Neural progenitor cell (in vitro differentiated cells): ENCODE results near the gene SLC24A4. TPM values are rescaled to one million over a fixed set of nuclear protein-coding genes. Genes with fewer than 3 reads are reported as not detected.

ENCODE experiments used
- DNase-seq: peaks from one replicate; pipeline ENCODE4 v3.0.0-alpha.2; 2016; ENCODE audit warnings: low spot score
- H2AFZ ChIP-seq: fragments of 200-600 bp; sonication (generic); replicated peaks from 2 replicates; pipeline ENCODE4 v1.6.1; 2016; ENCODE audit warnings: antibody characterized with exemption
- H3F3A ChIP-seq: fragments of 200-600 bp; sonication (generic); 2 replicates; pipeline ENCODE4 v1.6.1; 2016; ENCODE audit warnings: antibody characterized with exemption, low read depth
- H3K27ac ChIP-seq: fragments of 200-600 bp; sonication (generic); 2 replicates; pipeline ENCODE4 v1.5.1; 2016; ENCODE audit warnings: mild to moderate bottlenecking
- H3K27me3 ChIP-seq: fragments of 200-600 bp; sonication (generic); 2 replicates; pipeline ENCODE4 v1.6.1; 2016; ENCODE audit warnings: mild to moderate bottlenecking, moderate library complexity
- H3K36me3 ChIP-seq: fragments of 200-600 bp; sonication (generic); 2 replicates; pipeline ENCODE4 v1.5.1; 2016
- H3K4me1 ChIP-seq: fragments of 200-600 bp; sonication (generic); 2 replicates; pipeline ENCODE4 v1.6.1; 2016; ENCODE audit warnings: mixed run types
- H3K4me2 ChIP-seq: fragments of 200-600 bp; sonication (generic); 2 replicates; pipeline ENCODE4 v1.6.1; 2016
- H3K4me3 ChIP-seq: fragments of 200-600 bp; sonication (generic); 2 replicates; pipeline ENCODE4 v1.5.1; 2016
- H3K79me2 ChIP-seq: fragments of 200-600 bp; sonication (generic); 2 replicates; pipeline ENCODE4 v1.6.1; 2016; ENCODE audit warnings: low read depth
- H3K9ac ChIP-seq: fragments of 200-600 bp; sonication (generic); 2 replicates; pipeline ENCODE4 v1.6.1; 2016
- H3K9me3 ChIP-seq: fragments of 200-600 bp; sonication (generic); 2 replicates; pipeline ENCODE4 v1.5.1; 2016; ENCODE audit warnings: low read depth
- H4K20me1 ChIP-seq: fragments of 200-600 bp; sonication (generic); 2 replicates; pipeline ENCODE4 v1.6.1; 2016; ENCODE audit warnings: low read depth
- H3K27ac Mint-ChIP-seq: 3 replicates; pipeline ENCODE4 v1.8.0; 2021; ENCODE audit warnings: mixed read lengths
- H3K27me3 Mint-ChIP-seq: 2 replicates; pipeline ENCODE4 v1.8.0; 2022; ENCODE audit warnings: low read depth, mild to moderate bottlenecking, inconsistent platforms, moderate library complexity, mixed read lengths; ENCODE audit not compliant: insufficient read depth
- H3K36me3 Mint-ChIP-seq: 3 replicates; pipeline ENCODE4 v1.8.0; 2021; ENCODE audit warnings: mixed read lengths
- H3K4me1 Mint-ChIP-seq: 3 replicates; pipeline ENCODE4 v1.8.0; 2021; ENCODE audit warnings: mixed read lengths
- H3K4me3 Mint-ChIP-seq: 3 replicates; pipeline ENCODE4 v1.8.0; 2021; ENCODE audit warnings: mild to moderate bottlenecking, moderate library complexity, mixed read lengths
- H3K9me3 Mint-ChIP-seq: 3 replicates; pipeline ENCODE4 v1.8.0; 2020; ENCODE audit warnings: mixed read lengths
- CTCF ChIP-seq: fragments of 200-600 bp; sonication (generic); IDR thresholded peaks from 2 replicates; pipeline ENCODE4 v1.5.1; 2017; ENCODE audit warnings: antibody characterized with exemption, mild to moderate bottlenecking
- EZH2 ChIP-seq: fragments of 200-600 bp; sonication (generic); IDR thresholded peaks from 2 replicates; pipeline ENCODE4 v1.6.1; 2017; ENCODE audit warnings: antibody characterized with exemption, mild to moderate bottlenecking, moderate library complexity
- EZH2phosphoT487 ChIP-seq: fragments of 200-600 bp; sonication (generic); IDR thresholded peaks from 2 replicates; pipeline ENCODE4 v1.6.1; 2017; ENCODE audit warnings: antibody characterized with exemption
- total RNA-seq: library from RNA; depleted of rRNA; stranded (reverse); fragments of >200 nt; gene quantifications from 2 replicates; pipeline ENCODE4 v1.2.3, GENCODE V29; 2015; ENCODE audit warnings: low replicate concordance

Gene SLC24A4
- total RNA-seq, 1 donor from 2014 or later = 0.73 TPM

- Histone ChIP-seq H3K79me2 (no peaks in the 10 kb centered on the region), H3K4me3 (no peak overlapping the region), H3K27me3 (no peaks in the 10 kb centered on the region), H3K36me3 (no peaks in the 10 kb centered on the region), H3K27ac (no peak overlapping the region), H3F3A (no peaks in the 10 kb centered on the region), H2AFZ (no peak overlapping the region), H3K9ac (no peak overlapping the region), H4K20me1 (no peaks in the 10 kb centered on the region), H3K4me1 (no peaks in the 10 kb centered on the region), H3K4me2 (no peak overlapping the region), H3K9me3 (no peaks in the 10 kb centered on the region)
- Mint-ChIP-seq H3K9me3 (no peaks in the 10 kb centered on the region), H3K27ac (peak overlapping the region; percentile 62), H3K36me3 (no peaks in the 10 kb centered on the region), H3K27me3 (no peaks in the 10 kb centered on the region), H3K4me1 (no peaks in the 10 kb centered on the region), H3K4me3 (no peak overlapping the region)
- TF ChIP-seq EZH2 = no peak
- no peak for TF ChIP-seq EZH2phosphoT487
- TF ChIP-seq CTCF = no peak
- no peak for DNase-seq
Measured at GRCh38 chr14:92527721-92528120, 204.8 kb downstream of the SLC24A4 start.

GRCh38 chr14:92528486-92529100 is 205.6 kb downstream of the SLC24A4 start:
- Mint-ChIP-seq H3K27me3 (no peaks in the 10 kb centered on the region), H3K36me3 (no peaks in the 10 kb centered on the region), H3K27ac (no peak overlapping the region), H3K9me3 (no peaks in the 10 kb centered on the region), H3K4me3 (no peak overlapping the region), H3K4me1 (no peaks in the 10 kb centered on the region)
- H3K4me1 ChIP-seq = no peaks in the 10 kb centered on the region
- no peak for DNase-seq
- H3K4me3 ChIP-seq = no peak overlapping the region
- no peak overlapping the region for H2AFZ ChIP-seq
- no peaks in the 10 kb centered on the region for H3K36me3 ChIP-seq
- H3K9ac ChIP-seq = no peak overlapping the region
- H3K79me2 ChIP-seq = no peaks in the 10 kb centered on the region
- H3F3A ChIP-seq = no peaks in the 10 kb centered on the region
- TF ChIP-seq EZH2phosphoT487 = no peak
- TF ChIP-seq EZH2 = no peak
- no peak for TF ChIP-seq CTCF
- H3K27ac ChIP-seq = no peak overlapping the region
- H3K27me3 ChIP-seq = no peaks in the 10 kb centered on the region
- no peak overlapping the region for H3K4me2 ChIP-seq
- H3K9me3 ChIP-seq = no peaks in the 10 kb centered on the region
- H4K20me1 ChIP-seq = no peaks in the 10 kb centered on the region

- Mint-ChIP-seq H3K27ac (no peak overlapping the region), H3K4me1 (peaks cover 3% of the 10 kb centered on the region), H3K36me3 (no peaks in the 10 kb centered on the region), H3K4me3 (no peak overlapping the region), H3K9me3 (no peaks in the 10 kb centered on the region), H3K27me3 (no peaks in the 10 kb centered on the region)
- H3F3A ChIP-seq = no peaks in the 10 kb centered on the region
- no peak overlapping the region for H2AFZ ChIP-seq
- no peaks in the 10 kb centered on the region for H3K36me3 ChIP-seq
- H3K9ac ChIP-seq = no peak overlapping the region
- TF ChIP-seq CTCF (no peak), EZH2 (no peak), EZH2phosphoT487 (no peak)
- H3K4me2 ChIP-seq = no peak overlapping the region
- H3K27me3 ChIP-seq = no peaks in the 10 kb centered on the region
- no peak overlapping the region for H3K27ac ChIP-seq
- no peaks in the 10 kb centered on the region for H3K79me2 ChIP-seq
- DNase-seq = no peak
- no peaks in the 10 kb centered on the region for H3K4me1 ChIP-seq
- H4K20me1 ChIP-seq = no peaks in the 10 kb centered on the region
- H3K9me3 ChIP-seq = no peaks in the 10 kb centered on the region
- H3K4me3 ChIP-seq = no peak overlapping the region
Measured at GRCh38 chr14:92529903-92530302, 206.9 kb downstream of the SLC24A4 start.
